Ovary (tissue), 10 donors: ENCODE measurements around the gene OR5I1. TPM values are rescaled to one million over a fixed set of nuclear protein-coding genes. Genes with fewer than 3 reads are reported as not detected.

Source experiments
- DNase-seq, 5 donors: peaks; one replicate each; pipeline ENCODE4 v3.0.0-alpha.2; 2019 to 2020
- H3K27ac ChIP-seq, 2 donors: fragments of 200-600 bp; one replicate each; pipeline versions ENCODE4 v1.5.1 to v1.8.0; 2019 to 2022
- H3K27me3 ChIP-seq: fragments of 200-600 bp; one replicate; pipeline ENCODE4 v1.8.0; 2022
- H3K36me3 ChIP-seq: fragments of 200-600 bp; sonication (generic); one replicate; pipeline ENCODE4 v1.5.1; 2019
- H3K4me1 ChIP-seq: one replicate; pipeline ENCODE4 v1.8.1; 2013; ENCODE audit warnings: mild to moderate bottlenecking, moderate library complexity; ENCODE audit not compliant: insufficient read depth
- H3K4me3 ChIP-seq: fragments of 200-600 bp; sonication (generic); one replicate; pipeline ENCODE4 v1.5.1; 2017
- H3K9me3 ChIP-seq, 2 donors: fragments of 200-600 bp in 1 of 2; sonication (generic) in 1 of 2; one replicate each; pipeline versions ENCODE4 v1.5.1 to v1.8.1; 2013 to 2019; ENCODE audit warnings: mild to moderate bottlenecking in 1 of 2, moderate library complexity in 1 of 2
- EP300 ChIP-seq: sonication (generic); formaldehyde crosslinking; IDR thresholded peaks from one replicate; pipeline ENCODE4 v1.6.1; 2017; ENCODE audit warnings: antibody characterized with exemption
- POLR2A ChIP-seq: fragments of 450-650 bp; IDR thresholded peaks from one replicate; pipeline ENCODE4 v1.6.1; 2017; ENCODE audit warnings: antibody characterized with exemption, mild to moderate bottlenecking, moderate library complexity
- whole genome bisulfite sequencing, 3 donors: extraction: QIAGEN DNeasy Blood & Tissue Kit in 1 of 3; methylation state at CpG; one replicate each; pipeline versions ENCODE4 v1.1.5 to v1.1.7; 2013 to 2017; 5-methylcytosine and 5-hydroxymethylcytosine counted together
- intact Hi-C, 4 donors: fragments of 100-400 bp; cut with DNase I; formaldehyde crosslinking; loops; one replicate each; pipeline versions ENCODE4 v1.11.0 to v1.15.1; 2022 to 2023
- long read RNA-seq, 3 donors: library from polyadenylated mRNA in 2 of 3; unstranded in 2 of 3; transcript quantifications; one replicate each; pipeline ENCODE4 v2.0.0 and lab custom pipeline, GENCODE V29; 2021 to 2026
- polyA plus RNA-seq, 2 donors: library from polyadenylated mRNA; stranded (reverse); fragments of 200-250 nt in 1 of 2; fragments of 350-450 nt in 1 of 2; fragmentation: Illumina TruSeq in 1 of 2; extraction: RNeasy Lipid Tissue Mini Kit (QIAGEN cat#74804) in 1 of 2; gene quantifications; one replicate each; pipeline ENCODE4 v1.2.3, GENCODE V29; 2013 to 2014
- total RNA-seq, 7 donors: library from RNA; depleted of rRNA in 2 of 7; stranded (reverse); fragments of >200 nt in 2 of 7; fragmentation: NEBNext Ultra II Directional in 3 of 7; extraction: Animal tissue kit (Norgen Biotek cat#: 25700) in 3 of 7; gene quantifications; one replicate each; pipeline versions ENCODE4 v1.1.0 to v1.2.4, GENCODE V29; 2016 to 2023
- TF ChIP-seq, protein P1 (sequence below), 3 donors: fragments of 450-650 bp in 2 of 3; fragments of 200-600 bp in 1 of 3; IDR thresholded peaks; one replicate each; pipeline versions ENCODE4 v1.5.1 to v1.8.0; 2016 to 2022; ENCODE audit warnings: antibody characterized with exemption in 3 of 3, mild to moderate bottlenecking in 1 of 3
- donor health status: DM: no; HTN: no; CAD: no; lungs with moderate emphysema.
- donor health status: DM: no; HTN: no; CAD: no.
- donor health status: Bipolar disorder and iron deficiency.
- donor health status: DM: yes; HTN: yes; CAD: no.
- donor health status: DM: no; HTN: no; CAD: no.
- donor health status: DM: yes; HTN: yes; CAD: no.

Gene OR5I1
- not detected for total RNA-seq
- not detected for polyA plus RNA-seq
- long read RNA-seq, donor 1 = 0 reads
- long read RNA-seq, donor 2 = 0 reads
- long read RNA-seq, donor 3 = 0 reads

DNA sequence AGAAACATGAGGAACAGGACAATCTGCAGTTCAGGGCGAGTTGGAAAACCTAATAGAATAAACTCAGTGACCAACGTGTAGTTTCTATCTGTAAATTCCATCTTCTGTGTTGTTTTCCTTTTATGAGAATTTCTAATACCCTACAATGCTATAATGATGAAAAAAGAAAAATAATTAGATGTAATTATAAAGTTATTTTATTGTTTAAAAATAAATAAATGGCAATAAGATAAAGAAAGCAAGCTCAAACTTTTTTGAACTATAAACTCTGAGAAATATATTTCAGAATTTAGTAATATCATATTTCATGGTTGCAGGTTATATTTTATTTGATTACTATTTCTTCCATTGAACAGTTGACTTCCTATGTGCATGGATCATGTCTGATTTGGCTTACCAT, at the start of gene OR5I1:
Gene OR5I1 (minus strand): TSS at position 101 of the 400 bp plus-strand sequence. CDS start 0 bp downstream, at position 101.
- Histone ChIP-seq H3K4me1 (no peaks in the 10 kb centered on the region), H3K4me3 (no peak within 1 kb of the TSS), H3K27me3 (no peaks in the 10 kb centered on the region), H3K27ac (no peak within 1 kb of the TSS), H3K9me3 (no peaks in the 10 kb centered on the region), H3K36me3 (no peaks in the 10 kb centered on the region)
- intact Hi-C loops = no loop called here
- DNase-seq = no peak
- TF ChIP-seq, protein P1, sequence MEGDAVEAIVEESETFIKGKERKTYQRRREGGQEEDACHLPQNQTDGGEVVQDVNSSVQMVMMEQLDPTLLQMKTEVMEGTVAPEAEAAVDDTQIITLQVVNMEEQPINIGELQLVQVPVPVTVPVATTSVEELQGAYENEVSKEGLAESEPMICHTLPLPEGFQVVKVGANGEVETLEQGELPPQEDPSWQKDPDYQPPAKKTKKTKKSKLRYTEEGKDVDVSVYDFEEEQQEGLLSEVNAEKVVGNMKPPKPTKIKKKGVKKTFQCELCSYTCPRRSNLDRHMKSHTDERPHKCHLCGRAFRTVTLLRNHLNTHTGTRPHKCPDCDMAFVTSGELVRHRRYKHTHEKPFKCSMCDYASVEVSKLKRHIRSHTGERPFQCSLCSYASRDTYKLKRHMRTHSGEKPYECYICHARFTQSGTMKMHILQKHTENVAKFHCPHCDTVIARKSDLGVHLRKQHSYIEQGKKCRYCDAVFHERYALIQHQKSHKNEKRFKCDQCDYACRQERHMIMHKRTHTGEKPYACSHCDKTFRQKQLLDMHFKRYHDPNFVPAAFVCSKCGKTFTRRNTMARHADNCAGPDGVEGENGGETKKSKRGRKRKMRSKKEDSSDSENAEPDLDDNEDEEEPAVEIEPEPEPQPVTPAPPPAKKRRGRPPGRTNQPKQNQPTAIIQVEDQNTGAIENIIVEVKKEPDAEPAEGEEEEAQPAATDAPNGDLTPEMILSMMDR (IDR thresholded peaks at IDR 0.05) = no peak
- TF ChIP-seq EP300 = no peak
- WGBS, 3 donors = 58 to 66% (median 63%) methylated on average over 2 of the region's 2 CpGs

DNA sequence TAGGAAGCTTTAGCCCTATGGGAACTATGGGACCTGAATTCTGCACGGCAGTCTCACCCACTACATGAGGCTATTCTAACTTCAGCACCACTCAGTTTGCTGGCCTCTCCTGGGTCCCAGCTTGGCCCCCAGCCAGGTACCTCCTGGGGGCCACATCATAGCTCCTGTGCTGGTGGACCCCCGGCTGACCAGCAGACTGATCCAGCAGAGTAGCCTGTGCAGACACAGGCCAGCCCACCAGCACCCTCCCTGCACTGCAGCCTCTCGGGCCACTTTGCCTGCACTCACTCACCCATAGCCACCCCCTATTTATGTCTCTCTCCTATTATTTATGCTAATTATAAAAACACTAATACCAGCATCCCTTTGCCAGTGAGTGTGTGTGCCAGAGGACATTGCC, 34.7 kb upstream of the OR5I1 start:
- no peaks in the 10 kb centered on the region for H3K9me3 ChIP-seq
- no peak overlapping the region for H3K27ac ChIP-seq
- TF ChIP-seq, protein P1 (IDR thresholded peaks at IDR 0.05) = no peak
- TF ChIP-seq EP300 (no peak), POLR2A (no peak)
- H3K36me3 ChIP-seq = no peaks in the 10 kb centered on the region
- H3K4me3 ChIP-seq = no peak overlapping the region
- no peaks in the 10 kb centered on the region for H3K27me3 ChIP-seq
- WGBS, 3 donors = 85 to 92% (median 85%) methylated on average over 3 of the region's 3 CpGs
- DNase-seq = no peak
- H3K4me1 ChIP-seq = no peaks in the 10 kb centered on the region
- intact Hi-C loops = no loop called here

GRCh38 chr11:55969845-55970244, 33.6 kb upstream of the OR5I1 start, which contains the start of gene OR10AG1:
TSS of gene OR10AG1 (minus strand) at chr11:55969945. CDS start at chr11:55969907, 38 bp downstream.
- Histone ChIP-seq H3K36me3 (no peaks in the 10 kb centered on the region), H3K4me3 (no peak within 1 kb of the TSS), H3K27ac (no peak within 1 kb of the TSS), H3K27me3 (no peaks in the 10 kb centered on the region), H3K9me3 (no peaks in the 10 kb centered on the region), H3K4me1 (no peaks in the 10 kb centered on the region)
- DNase-seq = no peak
- TF ChIP-seq POLR2A (no peak), EP300 (no peak)
- TF ChIP-seq, protein P1 (IDR thresholded peaks at IDR 0.05) = no peak
- intact Hi-C loops = no loop called here
- 79 to 82% (median 79%) methylated on average over 2 of the region's 2 CpGs for WGBS, 3 donors

- Histone ChIP-seq H3K4me3 (no peak overlapping the region), H3K9me3 (no peaks in the 10 kb centered on the region), H3K36me3 (no peaks in the 10 kb centered on the region), H3K27ac (no peak overlapping the region), H3K27me3 (no peaks in the 10 kb centered on the region), H3K4me1 (no peaks in the 10 kb centered on the region)
- intact Hi-C loops = no loop called here
- 74 to 81% (median 79%) methylated on average over 5 of the region's 5 CpGs for WGBS, 3 donors
- DNase-seq = no peak
- no peak for TF ChIP-seq POLR2A
- TF ChIP-seq EP300 = no peak
- TF ChIP-seq, protein P1 (IDR thresholded peaks at IDR 0.05) = no peak
Measured at GRCh38 chr11:55967914-55968313, 31.7 kb upstream of the OR5I1 start.
